Ectodermal cell (in vitro differentiated cells): ENCODE results near the gene TEX52.

Source experiments
- H3K27ac ChIP-seq: 2 replicates; pipeline ENCODE4 v1.7.0; 2013; ENCODE audit warnings: mild to moderate bottlenecking, low read depth, low read length; ENCODE audit not compliant: insufficient read depth, poor library complexity, severe bottlenecking
- H3K27me3 ChIP-seq: 2 replicates; pipeline ENCODE4 v1.7.0; 2013; ENCODE audit warnings: mild to moderate bottlenecking, low read length; ENCODE audit not compliant: insufficient read depth, control insufficient read depth, poor library complexity, severe bottlenecking
- H3K36me3 ChIP-seq: one replicate; pipeline ENCODE4 v1.7.0; 2013; ENCODE audit warnings: low read length; ENCODE audit not compliant: control insufficient read depth, insufficient read depth
- H3K4me1 ChIP-seq: one replicate; pipeline ENCODE4 v1.7.0; 2013; ENCODE audit warnings: low read length; ENCODE audit not compliant: control insufficient read depth, insufficient read depth
- H3K4me3 ChIP-seq: 2 replicates; pipeline ENCODE4 v1.7.0; 2013; ENCODE audit warnings: low read depth, low read length, control low read depth; ENCODE audit not compliant: insufficient read depth
- H3K9me3 ChIP-seq: 2 replicates; pipeline ENCODE4 v1.7.0; 2013; ENCODE audit warnings: mild to moderate bottlenecking, low read length, moderate library complexity; ENCODE audit not compliant: control insufficient read depth
- WGBS, 2 experiments: methylation state at CpG; one replicate each; pipeline ENCODE4 v1.1.7; 2013; ENCODE audit warnings: missing lambda C conversion rate in 2 of 2; 5-methylcytosine and 5-hydroxymethylcytosine counted together

Gene TEX52

GRCh38 chr12:2890388-2891239, 33.8 kb upstream of the TEX52 start, which contains the start of gene TULP3:
TSS of gene TULP3 (plus strand) at chr12:2890891. CDS start at chr12:2890948, 57 bp downstream.
- Histone ChIP-seq H3K4me3 (peak within 1 kb of the TSS; percentile 94), H3K36me3 (peaks cover 15% of the 10 kb centered on the region), H3K4me1 (peaks cover 4% of the 10 kb centered on the region), H3K27ac (peak within 1 kb of the TSS; percentile 82), H3K9me3 (no peaks in the 10 kb centered on the region), H3K27me3 (no peaks in the 10 kb centered on the region)
- WGBS, 2 experiments: 1% methylated on average over 83 of the region's 83 CpGs

- Histone ChIP-seq H3K4me3 (peak overlapping the region; percentile 94), H3K9me3 (no peaks in the 10 kb centered on the region), H3K4me1 (peaks cover under 1% of the 10 kb centered on the region), H3K36me3 (peaks cover 15% of the 10 kb centered on the region), H3K27ac (peak overlapping the region; percentile 1), H3K27me3 (no peaks in the 10 kb centered on the region)
- WGBS, 2 experiments: 74 to 76% methylated on average over 10 of the region's 10 CpGs
These were observed 33.2 kb upstream of the TEX52 start for GRCh38 chr12:2890001-2890387.

- H3K4me1 ChIP-seq: no peaks in the 10 kb centered on the region
- H3K9me3 ChIP-seq: no peaks in the 10 kb centered on the region
- peaks cover 15% of the 10 kb centered on the region for H3K36me3 ChIP-seq
- WGBS, 2 experiments: 94 to 95% methylated on average over 10 of the region's 10 CpGs
- no peaks in the 10 kb centered on the region for H3K27me3 ChIP-seq
- H3K4me3 ChIP-seq: no peak overlapping the region
- H3K27ac ChIP-seq: no peak overlapping the region
These were observed 30.1 kb upstream of the TEX52 start for GRCh38 chr12:2886768-2887450.

GRCh38 chr12:2884810-2885209, 28.0 kb upstream of the TEX52 start:
- Histone ChIP-seq H3K4me1 (no peaks in the 10 kb centered on the region), H3K4me3 (no peak overlapping the region), H3K27ac (no peak overlapping the region), H3K27me3 (no peaks in the 10 kb centered on the region), H3K9me3 (no peaks in the 10 kb centered on the region), H3K36me3 (peaks cover 15% of the 10 kb centered on the region)
- 87 to 94% methylated on average over 2 of the region's 2 CpGs for WGBS, 2 experiments

- Histone ChIP-seq H3K27me3 (no peaks in the 10 kb centered on the region), H3K4me1 (peaks cover 6% of the 10 kb centered on the region), H3K4me3 (no peak overlapping the region), H3K36me3 (no peaks in the 10 kb centered on the region), H3K9me3 (no peaks in the 10 kb centered on the region), H3K27ac (no peak overlapping the region)
- WGBS, 2 experiments: 97 to 99% methylated on average over 3 of the region's 3 CpGs
These were observed 23.0 kb upstream of the TEX52 start for GRCh38 chr12:2879853-2880252.

- Histone ChIP-seq H3K4me3 (peak overlapping the region; percentile 98), H3K4me1 (peaks cover 6% of the 10 kb centered on the region), H3K36me3 (peaks cover 13% of the 10 kb centered on the region), H3K9me3 (no peaks in the 10 kb centered on the region), H3K27ac (peak overlapping the region; percentile 85), H3K27me3 (no peaks in the 10 kb centered on the region)
- WGBS, 2 experiments: 23 to 24% methylated on average over 16 of the region's 16 CpGs
These were observed 21.3 kb upstream of the TEX52 start for GRCh38 chr12:2877953-2878732.

GRCh38 chr12:2877047-2877952, 20.5 kb upstream of the TEX52 start, which contains the start of the genes FOXM1 and RHNO1:
TSS of gene FOXM1 (minus strand) at chr12:2877174. CDS start at chr12:2874478, 2,696 bp downstream.
TSS of gene RHNO1 (plus strand) at chr12:2877223. CDS start at chr12:2885367, 8,144 bp downstream.
- Histone ChIP-seq H3K36me3 (peaks cover 20% of the 10 kb centered on the region), H3K27me3 (no peaks in the 10 kb centered on the region), H3K4me3 (peak within 1 kb of the TSS; percentile 98), H3K4me1 (peaks cover 6% of the 10 kb centered on the region), H3K9me3 (no peaks in the 10 kb centered on the region), H3K27ac (peak within 1 kb of the TSS; percentile 85)
- 1% methylated on average over 70 of the region's 70 CpGs for WGBS, 2 experiments

- peak overlapping the region; percentile 6 for H3K27ac ChIP-seq
- H3K4me3 ChIP-seq: peak overlapping the region; percentile 98
- 2% methylated on average over 38 of the region's 38 CpGs for WGBS, 2 experiments
- peaks cover 6% of the 10 kb centered on the region for H3K4me1 ChIP-seq
- H3K9me3 ChIP-seq: no peaks in the 10 kb centered on the region
- H3K27me3 ChIP-seq: no peaks in the 10 kb centered on the region
- H3K36me3 ChIP-seq: peaks cover 26% of the 10 kb centered on the region
These were observed 19.7 kb upstream of the TEX52 start for GRCh38 chr12:2876431-2877046.
